Smooth muscle cell of trachea (primary cell): Measurements from ENCODE around the gene AMBP. TPM values are rescaled to one million over a fixed set of nuclear protein-coding genes. Genes with fewer than 3 reads are reported as not detected.

Experiments
- total RNA-seq: library from RNA; depleted of rRNA; stranded (reverse); fragments of >200 nt; gene quantifications from 2 replicates; pipeline ENCODE4 v1.2.1, GENCODE V29; 2014

The AMBP gene
- total RNA-seq: 0.15 and 0.17 TPM in 2 replicates

GRCh38 chr9:114078021-114078780 is at the start of gene AMBP:
TSS of gene AMBP (minus strand) at chr9:114078300. CDS start at chr9:114078209, 91 bp downstream.

GRCh38 chr9:114098936-114099668 is 21.0 kb upstream of the AMBP start, which contains the start of gene KIF12:
TSS of gene KIF12 (minus strand) at chr9:114099292. CDS start at chr9:114099276, 16 bp downstream.

Other genes starting within 250 kb of the AMBP start
- gene ZNF618, start 202.0 kb downstream of the AMBP start, total RNA-seq: 10.4 and 12.9 TPM in 2 replicates
- gene KIF12, start 21.0 kb upstream of the AMBP start, total RNA-seq: under 0.01 TPM in 1 of 2 replicates, not detected in the other
- 3.6 and 8.6 TPM in 2 replicates for gene COL27A1, start 77.2 kb upstream of the AMBP start, total RNA-seq
- gene ORM1, start 244.8 kb upstream of the AMBP start, total RNA-seq: not detected in 2 replicates